ENCODE data around the gene RNF182.

DNA sequence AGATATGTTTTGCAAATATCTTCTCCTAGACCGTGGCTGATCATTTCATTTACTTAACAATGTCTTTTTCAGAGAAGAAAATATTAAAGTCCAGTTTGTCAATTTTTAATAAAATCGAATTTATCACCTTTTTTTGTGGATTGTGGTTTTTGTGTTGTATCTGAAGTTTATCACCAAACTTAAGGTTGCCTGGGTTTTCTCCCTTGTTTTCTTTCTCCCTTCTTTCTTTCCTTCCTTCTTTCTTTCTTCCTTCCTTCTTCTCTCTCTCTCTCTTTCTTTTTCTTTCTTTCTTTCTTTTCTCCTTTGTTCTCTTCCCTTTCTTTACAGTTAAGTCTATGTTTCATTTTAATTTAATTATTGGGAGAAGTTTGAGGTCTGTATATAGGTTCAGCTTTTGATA is 68.7 kb downstream of the RNF182 start:
- TF ChIP-seq POLR2A (IDR thresholded peaks at IDR 0.05; ENCODE audit: low read depth, low read length) (no peak), TAF1 (IDR thresholded peaks at IDR 0.05; ENCODE audit: borderline replicate concordance, low read depth, low read length) (no peak), POLR2AphosphoS5 (IDR thresholded peaks at IDR 0.05; ENCODE audit: low read depth, low read length) (no peak)

Measured in GM12892 (cell line).